ENCODE results near the gene PIBF1.

DNA sequence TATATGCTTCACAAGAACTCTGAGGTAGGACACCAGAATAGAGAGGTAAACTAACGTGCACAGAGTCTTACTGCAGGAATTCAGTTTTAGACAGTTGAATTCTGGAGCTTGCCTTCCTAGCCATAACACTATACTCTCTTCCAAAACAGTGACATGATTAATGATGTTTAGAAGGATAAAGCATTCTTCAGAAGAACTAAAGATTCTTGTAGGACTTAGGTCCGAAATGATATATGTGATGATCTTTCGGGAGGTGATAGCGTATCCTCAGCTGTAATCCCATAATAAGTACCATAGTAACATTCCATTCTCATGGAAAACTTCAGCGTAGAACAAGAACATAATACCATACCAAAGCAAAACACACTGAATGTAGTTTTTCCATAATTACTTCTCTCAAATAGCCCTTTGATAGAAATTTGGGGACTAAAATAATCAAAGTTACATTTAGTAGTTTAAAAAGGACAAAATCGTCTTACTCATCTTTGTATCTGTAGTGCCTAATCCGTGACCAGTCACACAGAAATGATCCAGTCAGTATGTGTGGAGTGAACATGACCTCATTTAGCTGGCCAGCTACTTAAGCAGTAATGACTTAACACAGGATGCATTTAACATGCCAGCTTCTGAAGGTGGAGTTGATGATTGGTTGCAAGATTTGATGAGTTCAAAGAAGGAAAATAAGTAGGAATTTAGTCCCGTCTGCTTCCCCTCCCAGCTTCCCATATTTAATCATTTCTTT lies 38.4 kb downstream of the PIBF1 start:
- TF ChIP-seq CTCF (IDR thresholded peaks at IDR 0.05) (no peak), POLR2A (IDR thresholded peaks at IDR 0.05) (no peak)
